ENCODE measurements around the gene PKNOX1. TPM values are rescaled to one million over a fixed set of nuclear protein-coding genes. Genes with fewer than 3 reads are reported as not detected.
"Not testable (repeated sequence)": the region's sequence is repeated elsewhere in the genome, so short reads cannot be mapped to it uniquely, and the experiment has no call there.

The PKNOX1 gene
- total RNA-seq, 1 experiment from 2014 or later: 16.5 TPM

GRCh38 chr21:43072742-43073141 lies 98.4 kb downstream of the PKNOX1 start:
- ATAC-seq: not testable (repeated sequence)

GRCh38 chr21:43074401-43075169 lies 100.2 kb downstream of the PKNOX1 start:
- POLR2A ChIA-PET; H3K36me3 ChIP-seq (ENCODE audit: control insufficient read depth, insufficient read depth, low read length); H3K27ac ChIP-seq (ENCODE audit: low read length); H3K27me3 ChIP-seq (ENCODE audit: control insufficient read depth, insufficient read depth, low read length); in situ Hi-C loops (cut with HindIII; ENCODE audit: low pct_unique_long_range_greater_than_20kb, low sequenced_read_pairs); DNase-seq (ENCODE audit: low read depth, low spot score); H3K4me1 ChIP-seq (ENCODE audit: control insufficient read depth, insufficient read depth, low read length); H3K4me3 ChIP-seq (ENCODE audit: low read depth in 2 of 2, low read length in 2 of 2); CTCF ChIA-PET; intact Hi-C loops (cut with micrococcal nuclease; ENCODE audit: unreplicated experiment); H3K9me3 ChIP-seq (ENCODE audit: control insufficient read depth, insufficient read depth, low read depth, low read length): not testable (repeated sequence)
- TSS peak; percentile 65 for BruUV-seq (replicated peaks)
- ATAC-seq: peak; percentile 57

More at GRCh38 chr21:43072742-43073141, 98.4 kb downstream of the PKNOX1 start:
- DNase-seq (ENCODE audit: low read depth, low spot score); POLR2A ChIA-PET; CTCF ChIA-PET; H3K27ac ChIP-seq (ENCODE audit: low read length); H3K4me1 ChIP-seq (ENCODE audit: control insufficient read depth, insufficient read depth, low read length); intact Hi-C loops (cut with micrococcal nuclease; ENCODE audit: unreplicated experiment); H3K4me3 ChIP-seq (ENCODE audit: low read depth in 2 of 2, low read length in 2 of 2); H3K9me3 ChIP-seq (ENCODE audit: control insufficient read depth, insufficient read depth, low read depth, low read length); H3K27me3 ChIP-seq (ENCODE audit: control insufficient read depth, insufficient read depth, low read length); in situ Hi-C loops (cut with HindIII; ENCODE audit: low pct_unique_long_range_greater_than_20kb, low sequenced_read_pairs); H3K36me3 ChIP-seq (ENCODE audit: control insufficient read depth, insufficient read depth, low read length): not testable (repeated sequence)
- BruUV-seq (replicated peaks): TSS peak; percentile 59

GRCh38 chr21:43075170-43076022 lies 101.0 kb downstream of the PKNOX1 start, which contains the start of gene CBS:
Gene CBS, minus strand, starts transcription at chr21:43075835. Its CDS starts 3,642 bp downstream, at chr21:43072193.
- H3K36me3 ChIP-seq (ENCODE audit: control insufficient read depth, insufficient read depth, low read length); BruUV-seq (replicated peaks); H3K4me1 ChIP-seq (ENCODE audit: control insufficient read depth, insufficient read depth, low read length); intact Hi-C loops (cut with micrococcal nuclease; ENCODE audit: unreplicated experiment); in situ Hi-C loops (cut with HindIII; ENCODE audit: low pct_unique_long_range_greater_than_20kb, low sequenced_read_pairs); H3K27ac ChIP-seq (ENCODE audit: low read length); H3K4me3 ChIP-seq (ENCODE audit: low read depth in 2 of 2, low read length in 2 of 2); H3K9me3 ChIP-seq (ENCODE audit: control insufficient read depth, insufficient read depth, low read depth, low read length); DNase-seq (ENCODE audit: low read depth, low spot score); POLR2A ChIA-PET; H3K27me3 ChIP-seq (ENCODE audit: control insufficient read depth, insufficient read depth, low read length); CTCF ChIA-PET: not testable (repeated sequence)
- peak; percentile 62 for ATAC-seq

- H3K36me3 ChIP-seq (ENCODE audit: control insufficient read depth, insufficient read depth, low read length); DNase-seq (ENCODE audit: low read depth, low spot score); in situ Hi-C loops (cut with HindIII; ENCODE audit: low pct_unique_long_range_greater_than_20kb, low sequenced_read_pairs); H3K27ac ChIP-seq (ENCODE audit: low read length); CTCF ChIA-PET; H3K4me3 ChIP-seq (ENCODE audit: low read depth in 2 of 2, low read length in 2 of 2); H3K27me3 ChIP-seq (ENCODE audit: control insufficient read depth, insufficient read depth, low read length); intact Hi-C loops (cut with micrococcal nuclease; ENCODE audit: unreplicated experiment); H3K4me1 ChIP-seq (ENCODE audit: control insufficient read depth, insufficient read depth, low read length); POLR2A ChIA-PET; BruUV-seq (replicated peaks); H3K9me3 ChIP-seq (ENCODE audit: control insufficient read depth, insufficient read depth, low read depth, low read length): not testable (repeated sequence)
- peak; percentile 42 for ATAC-seq
These were observed 101.8 kb downstream of the PKNOX1 start for GRCh38 chr21:43076023-43076637.

GRCh38 chr21:43076643-43077042 lies 102.3 kb downstream of the PKNOX1 start:
- H3K36me3 ChIP-seq (ENCODE audit: control insufficient read depth, insufficient read depth, low read length); H3K4me1 ChIP-seq (ENCODE audit: control insufficient read depth, insufficient read depth, low read length); POLR2A ChIA-PET; DNase-seq (ENCODE audit: low read depth, low spot score); BruUV-seq (replicated peaks); H3K4me3 ChIP-seq (ENCODE audit: low read depth in 2 of 2, low read length in 2 of 2); in situ Hi-C loops (cut with HindIII; ENCODE audit: low pct_unique_long_range_greater_than_20kb, low sequenced_read_pairs); CTCF ChIA-PET; intact Hi-C loops (cut with micrococcal nuclease; ENCODE audit: unreplicated experiment); H3K27me3 ChIP-seq (ENCODE audit: control insufficient read depth, insufficient read depth, low read length); H3K9me3 ChIP-seq (ENCODE audit: control insufficient read depth, insufficient read depth, low read depth, low read length); H3K27ac ChIP-seq (ENCODE audit: low read length): not testable (repeated sequence)
- ATAC-seq: peak; percentile 45; the same call in 1 of the 2 replicates

GRCh38 chr21:43082587-43083300 lies 108.4 kb downstream of the PKNOX1 start:
- ATAC-seq; H3K4me1 ChIP-seq (ENCODE audit: control insufficient read depth, insufficient read depth, low read length); H3K27me3 ChIP-seq (ENCODE audit: control insufficient read depth, insufficient read depth, low read length); H3K4me3 ChIP-seq (ENCODE audit: low read depth in 2 of 2, low read length in 2 of 2); in situ Hi-C loops (cut with HindIII; ENCODE audit: low pct_unique_long_range_greater_than_20kb, low sequenced_read_pairs); intact Hi-C loops (cut with micrococcal nuclease; ENCODE audit: unreplicated experiment); BruUV-seq (replicated peaks); H3K9me3 ChIP-seq (ENCODE audit: control insufficient read depth, insufficient read depth, low read depth, low read length); POLR2A ChIA-PET; CTCF ChIA-PET; DNase-seq (ENCODE audit: low read depth, low spot score); H3K27ac ChIP-seq (ENCODE audit: low read length); H3K36me3 ChIP-seq (ENCODE audit: control insufficient read depth, insufficient read depth, low read length): not testable (repeated sequence)

All from Panc1 (cell line).